GM21447 (cell line): Measurements from ENCODE around the gene TRAF3IP1.
"Not testable (repeated sequence)": the region's sequence is repeated elsewhere in the genome, so short reads cannot be mapped to it uniquely, and the experiment has no call there.

Experiments used
- ATAC-seq: cut with Tn5 transposase; IDR thresholded peaks from one replicate; pipeline ENCODE4 v1.9.1; 2021; ENCODE audit not compliant: unreplicated experiment

The TRAF3IP1 gene

DNA sequence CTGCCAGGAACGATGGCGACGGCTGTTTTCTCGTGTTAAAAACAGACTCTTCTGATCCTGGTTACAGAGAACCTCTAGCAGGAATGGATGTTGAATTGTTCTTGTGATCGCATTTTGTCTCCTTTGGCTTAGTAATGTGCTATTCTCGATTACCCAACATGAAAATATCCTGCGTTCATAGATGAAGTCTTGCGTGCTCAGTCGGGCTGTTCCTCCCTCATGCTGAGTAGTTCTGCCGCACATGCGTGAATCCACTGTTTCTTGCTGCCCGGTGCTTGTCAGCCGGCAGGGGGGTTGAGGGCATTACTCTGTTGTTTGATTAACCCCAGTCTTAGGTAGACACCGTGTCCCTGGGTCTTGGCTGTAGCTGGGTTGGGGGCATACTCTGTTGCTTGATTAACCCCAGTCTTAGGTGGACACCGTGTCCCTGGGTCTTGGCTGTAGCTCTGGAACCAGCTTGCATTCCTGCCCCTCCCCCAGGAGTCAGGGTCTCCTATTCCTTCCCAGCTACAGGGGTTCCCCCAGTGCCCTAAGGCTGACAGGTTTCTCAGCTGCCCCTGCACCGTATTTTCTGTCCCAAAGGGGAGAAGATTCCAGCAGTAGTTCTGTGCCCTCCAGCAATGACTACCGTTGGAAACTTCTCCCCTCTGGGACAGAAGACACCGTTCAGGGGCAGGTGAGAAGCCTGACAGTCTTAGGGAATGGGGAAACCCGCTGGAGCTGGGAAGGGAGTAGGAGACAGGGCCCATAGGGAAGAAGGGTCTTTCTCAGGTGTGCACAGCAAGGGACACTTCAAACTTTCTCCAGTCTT lies 84.3 kb downstream of the TRAF3IP1 start:
- ATAC-seq = no peak

DNA sequence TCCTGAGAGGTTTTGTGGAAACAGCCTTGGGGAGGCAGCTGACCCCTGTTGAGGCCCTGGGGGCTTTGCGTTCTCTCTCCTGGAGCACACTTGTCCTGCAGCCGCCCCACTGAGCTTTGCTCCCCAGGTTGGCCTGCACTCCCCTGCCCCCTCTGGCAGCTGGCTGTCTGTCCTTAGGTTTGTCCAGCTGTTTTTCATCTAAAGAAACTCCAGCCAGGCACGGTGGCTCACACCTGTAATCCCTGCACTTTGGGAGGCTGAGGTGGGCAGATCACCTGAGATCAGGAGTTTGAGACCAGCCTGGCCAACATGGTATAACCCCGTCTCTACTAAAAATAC lies 84.9 kb downstream of the TRAF3IP1 start:
- ATAC-seq = not testable (repeated sequence)

DNA sequence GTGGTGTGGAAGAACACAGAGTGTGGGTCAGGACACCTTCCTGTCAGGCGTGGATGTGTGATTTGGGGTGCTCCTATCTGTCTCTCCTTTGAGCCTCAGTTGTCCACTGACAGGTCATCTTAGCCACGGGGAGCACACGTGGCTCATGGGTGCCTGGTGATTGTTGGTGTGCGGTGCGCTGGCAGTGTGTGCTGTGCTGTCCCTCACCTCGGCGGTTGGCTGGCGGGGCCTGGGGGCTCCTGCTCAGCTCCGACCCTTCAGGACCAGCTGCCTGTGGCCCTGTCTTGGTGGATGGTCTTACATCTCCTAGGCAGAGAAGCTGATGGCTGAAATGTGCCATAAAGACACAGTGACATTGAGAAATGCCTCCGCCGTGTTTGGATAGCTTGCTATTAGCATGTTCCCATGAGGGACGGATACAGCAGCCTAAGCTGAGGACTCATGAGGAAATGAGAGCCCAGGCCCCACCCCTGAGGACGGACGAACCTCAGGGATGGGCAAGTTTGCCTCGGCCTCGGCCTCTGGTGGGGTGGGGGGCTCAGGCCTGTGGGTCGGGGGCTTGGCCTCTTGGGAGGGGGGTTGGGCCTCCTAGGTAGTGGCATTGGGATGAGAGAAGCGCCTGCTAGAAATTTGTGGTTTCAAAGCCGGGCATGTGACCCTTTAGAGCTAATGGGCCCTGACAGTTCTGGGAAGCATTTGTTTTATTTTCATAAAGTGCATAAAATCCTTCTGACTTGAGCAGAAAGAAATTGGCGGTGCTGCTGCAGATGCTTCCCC lies 86.1 kb downstream of the TRAF3IP1 start:
- no peak for ATAC-seq

DNA sequence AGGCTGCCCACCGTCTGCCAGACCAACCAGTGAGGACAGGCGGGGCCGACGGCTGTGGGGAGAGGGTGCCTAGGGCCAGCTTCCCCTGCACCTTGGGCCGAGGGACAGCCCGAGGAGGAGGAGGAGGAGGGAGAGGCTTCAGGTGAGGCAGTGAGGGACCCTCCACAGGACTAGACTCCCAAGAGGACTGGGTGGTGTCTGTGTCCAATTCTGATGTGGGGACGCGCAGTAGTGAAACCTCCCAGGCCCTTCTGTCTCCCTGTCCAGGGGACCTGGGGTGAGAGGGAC lies 86.6 kb downstream of the TRAF3IP1 start:
- no peak for ATAC-seq

DNA sequence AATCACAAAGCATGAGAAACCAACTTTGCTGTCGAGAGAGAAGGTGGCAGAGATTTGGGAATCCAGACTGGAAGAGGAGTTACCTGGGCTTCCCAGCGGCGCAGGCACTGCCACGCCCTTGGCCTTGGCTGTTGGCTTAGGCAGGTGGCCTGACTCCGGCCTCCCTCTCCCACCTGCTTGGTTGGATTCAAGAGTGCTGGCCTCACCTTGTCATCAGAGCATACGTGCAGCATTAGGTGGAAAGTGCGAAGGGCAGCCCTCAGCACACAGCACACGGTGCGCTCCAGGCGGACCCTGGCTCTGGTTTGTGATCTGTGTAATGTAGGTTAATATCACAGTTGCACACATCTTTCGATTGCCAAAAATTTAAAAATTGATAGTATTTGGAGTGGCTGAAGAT lies 87.2 kb downstream of the TRAF3IP1 start:
- no peak for ATAC-seq

DNA sequence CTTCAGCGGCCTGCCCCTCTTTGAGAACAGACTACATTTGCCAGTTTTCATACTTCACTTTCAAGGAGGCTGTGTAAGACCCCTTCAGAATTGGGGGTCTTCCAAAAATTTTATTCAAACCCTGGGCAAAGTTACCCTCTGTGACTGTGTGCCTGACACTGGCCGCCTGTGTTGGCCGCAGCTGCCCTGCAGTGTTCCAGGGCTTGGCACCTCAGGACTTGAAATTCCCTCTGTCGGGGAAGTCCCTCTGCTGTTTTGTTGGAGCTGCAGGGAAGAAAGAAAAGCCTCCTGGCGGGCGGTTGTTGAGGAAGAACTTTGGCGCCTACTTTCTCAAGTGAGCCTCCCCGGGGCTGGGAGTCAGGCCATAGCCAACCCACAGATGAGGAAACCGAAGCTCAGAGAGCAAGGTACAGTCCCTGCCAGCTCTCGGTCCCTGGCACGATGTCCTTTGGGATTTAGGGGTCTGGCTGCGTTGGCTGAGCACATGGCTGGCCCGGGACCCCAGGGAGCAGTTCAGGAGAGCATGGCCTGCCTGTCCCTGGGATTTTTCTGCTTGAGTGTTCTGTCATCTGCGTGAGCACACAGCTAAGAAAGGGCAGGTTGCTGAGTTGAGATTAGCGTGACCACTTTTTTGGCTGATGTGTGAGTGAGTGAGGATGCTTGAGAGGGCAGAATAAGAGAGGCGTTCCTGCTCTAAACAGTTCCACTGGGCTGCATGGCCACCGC lies 88.5 kb downstream of the TRAF3IP1 start:
- no peak for ATAC-seq

DNA sequence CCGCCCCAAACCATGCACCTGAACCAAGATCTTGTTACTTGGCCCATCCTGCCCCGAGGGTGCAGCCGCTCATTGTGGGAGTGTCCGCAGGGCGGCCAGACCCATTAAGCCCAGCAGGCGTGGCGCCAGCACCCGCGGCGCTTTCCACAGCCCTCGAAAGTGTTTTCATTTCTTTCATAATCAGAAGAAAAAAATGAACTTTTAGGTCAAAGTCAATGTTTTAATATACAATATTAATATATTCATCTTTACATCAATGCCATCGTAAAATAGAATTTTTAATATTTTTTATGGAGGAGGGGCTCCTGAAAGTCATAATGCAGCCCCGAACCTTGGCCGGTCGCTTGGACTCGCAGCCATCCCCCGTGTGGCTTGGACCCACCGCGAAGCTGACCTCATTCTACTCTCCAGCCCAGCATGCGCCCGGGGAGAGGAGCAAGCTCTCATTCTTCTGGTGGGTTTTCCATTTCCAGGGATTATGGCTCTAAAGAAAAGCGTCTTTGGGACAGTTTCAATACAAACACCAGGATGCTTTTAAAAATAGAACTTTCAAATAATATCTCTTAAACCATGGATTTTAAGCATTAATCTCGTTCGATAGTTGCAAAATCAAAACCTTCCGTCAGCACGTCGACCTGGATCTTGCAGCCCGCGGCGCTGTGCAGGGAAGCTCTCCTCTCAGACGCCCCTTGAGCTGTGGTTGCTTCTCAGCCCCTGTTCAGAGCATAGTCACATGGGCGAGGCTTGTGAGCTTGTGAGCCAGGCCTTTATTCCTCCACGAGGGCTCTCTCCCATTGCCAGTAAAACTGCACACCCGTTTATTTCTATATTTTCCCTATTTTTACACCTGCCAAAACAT lies 89.3 kb downstream of the TRAF3IP1 start:
- no peak for ATAC-seq

DNA sequence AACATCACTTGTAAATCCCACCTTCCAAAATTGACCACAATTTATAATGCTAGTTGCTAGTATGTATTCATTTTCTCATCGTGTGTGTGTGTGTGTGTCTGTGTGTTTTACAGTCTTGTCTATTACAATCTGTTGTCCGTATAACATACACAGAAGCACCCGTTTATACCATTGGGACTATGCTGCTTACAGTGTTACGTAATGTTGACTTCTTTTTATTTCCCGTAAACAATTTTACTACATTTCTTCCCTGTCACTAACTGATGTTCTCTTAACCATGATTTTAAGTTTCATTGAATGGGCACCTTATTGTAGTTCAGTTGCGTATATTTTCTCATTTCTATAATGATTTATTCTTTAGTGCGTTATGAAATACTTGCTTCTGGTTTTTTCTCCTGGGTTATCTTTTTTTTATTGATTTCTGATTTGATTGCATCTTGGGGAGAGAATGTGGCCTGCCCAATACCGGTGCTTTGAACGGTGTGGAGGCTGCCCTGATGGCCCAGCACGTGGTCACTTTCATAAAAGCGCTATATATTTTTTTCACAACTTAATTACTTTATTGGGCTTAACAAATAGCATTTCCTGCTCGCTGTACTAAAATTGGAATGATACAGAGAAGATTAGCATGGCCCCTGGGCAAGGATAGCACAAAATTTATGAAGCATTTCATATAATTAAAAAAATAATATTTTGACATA lies 91.9 kb downstream of the TRAF3IP1 start:
- no peak for ATAC-seq

DNA sequence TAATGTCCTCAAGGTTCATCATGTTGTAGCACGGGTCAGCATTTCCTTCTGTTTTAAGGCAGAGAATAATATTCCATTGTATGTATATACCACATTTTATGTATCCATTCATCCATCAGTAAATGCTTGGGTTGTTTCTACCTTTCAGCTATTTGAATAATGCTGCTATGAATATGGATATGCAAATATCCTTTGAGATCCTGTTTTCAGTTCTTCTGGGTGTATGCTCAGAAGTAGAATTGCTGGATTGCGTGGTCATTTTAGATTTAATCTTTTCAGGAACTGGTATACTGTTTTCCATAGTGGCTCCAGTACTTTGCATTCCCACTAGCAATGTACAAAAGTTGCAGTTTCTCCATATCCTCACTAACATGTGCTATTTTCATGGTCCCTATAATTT lies 93.0 kb downstream of the TRAF3IP1 start:
- no peak for ATAC-seq

DNA sequence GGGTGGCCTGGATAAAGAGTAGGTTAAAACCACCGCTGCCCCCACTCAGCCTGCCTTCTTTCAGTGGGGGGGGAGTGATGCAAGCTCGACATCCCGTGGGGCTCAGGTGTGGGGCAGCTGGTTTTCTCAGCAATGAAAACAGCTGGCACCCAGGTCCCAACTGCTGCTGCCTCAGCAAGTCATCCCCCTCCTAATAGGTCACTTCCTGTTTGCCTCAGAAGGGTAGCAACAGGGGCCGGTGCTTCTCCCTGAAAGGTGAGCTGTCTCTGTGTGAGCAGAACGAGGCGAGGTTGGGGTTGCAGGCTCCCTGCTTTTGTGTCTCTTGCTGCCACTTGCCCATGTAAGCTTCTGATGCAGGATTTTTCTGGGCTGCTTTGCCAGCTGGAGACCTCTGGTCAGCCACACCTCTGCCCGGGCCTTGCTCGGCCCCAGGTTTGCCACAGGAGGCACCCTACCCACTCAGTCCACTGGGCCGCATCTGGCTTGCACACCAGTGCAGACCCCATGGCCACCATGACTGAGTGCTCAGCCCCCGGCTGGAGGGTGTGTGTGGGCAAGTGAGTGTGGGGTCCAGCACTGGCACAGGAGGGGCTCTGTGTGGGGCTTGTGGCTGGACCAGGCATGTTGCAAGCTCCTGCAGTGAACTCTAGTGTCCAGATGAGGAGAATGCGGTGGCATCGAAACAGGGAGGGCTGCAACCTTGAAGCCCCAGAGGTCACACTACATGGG lies 94.9 kb downstream of the TRAF3IP1 start:
- ATAC-seq = no peak

DNA sequence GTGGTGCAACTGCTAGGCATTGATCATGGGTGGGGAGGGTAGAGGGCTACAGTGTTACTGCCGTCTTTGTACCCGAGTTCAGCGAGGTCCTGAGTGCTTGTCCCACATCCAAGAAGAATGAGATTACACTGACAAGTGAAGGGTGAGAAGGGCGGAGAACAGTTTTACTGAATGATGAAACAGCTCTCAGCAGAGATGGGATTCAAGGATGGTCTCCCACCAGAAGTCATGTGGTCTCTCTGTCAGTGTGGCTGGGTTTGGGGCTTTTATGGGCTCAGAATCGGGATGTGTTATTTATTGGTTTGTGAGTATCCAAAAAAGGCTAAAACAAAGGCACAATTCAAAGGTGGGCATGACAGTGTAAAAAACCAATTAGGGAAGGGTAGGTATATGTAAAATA lies 95.6 kb downstream of the TRAF3IP1 start:
- no peak for ATAC-seq

DNA sequence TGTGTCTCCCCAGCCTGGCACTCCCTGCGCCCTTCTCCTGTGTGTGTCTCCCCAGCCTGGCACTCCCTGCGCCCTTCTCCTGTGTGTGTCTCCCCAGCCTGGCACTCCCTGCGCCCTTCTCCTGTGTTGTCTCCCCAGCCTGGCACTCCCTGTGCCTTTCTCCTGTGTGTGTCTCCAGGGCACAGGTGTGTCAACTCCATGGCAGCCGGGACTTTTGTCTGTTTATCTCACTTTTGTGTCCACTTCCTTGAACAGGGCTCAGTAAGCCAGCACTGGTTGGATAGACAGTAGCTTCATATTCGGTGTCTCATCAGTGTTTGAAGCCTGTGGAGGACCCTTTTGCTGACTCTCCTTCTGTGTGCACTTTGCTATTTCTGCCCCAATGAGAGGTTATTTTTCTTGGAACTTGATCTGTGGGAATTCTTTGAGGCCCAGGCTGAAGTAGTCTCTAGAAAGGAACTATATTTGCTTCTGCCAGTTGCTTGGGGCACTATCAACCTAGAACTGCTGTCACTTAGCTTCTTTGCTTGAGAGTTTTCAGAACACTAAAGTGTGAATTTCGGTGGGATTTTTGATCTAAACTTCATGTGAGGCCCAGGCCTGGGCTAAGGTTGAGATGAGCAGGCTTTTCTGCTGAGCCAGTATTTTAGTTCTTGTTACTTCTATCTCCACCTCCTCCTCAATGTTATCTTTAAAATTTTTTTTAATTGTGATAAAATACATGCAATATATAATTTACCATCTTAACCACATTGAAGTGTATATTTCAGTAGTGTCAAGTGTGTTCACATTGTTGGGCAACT lies 98.1 kb downstream of the TRAF3IP1 start:
- no peak for ATAC-seq

DNA sequence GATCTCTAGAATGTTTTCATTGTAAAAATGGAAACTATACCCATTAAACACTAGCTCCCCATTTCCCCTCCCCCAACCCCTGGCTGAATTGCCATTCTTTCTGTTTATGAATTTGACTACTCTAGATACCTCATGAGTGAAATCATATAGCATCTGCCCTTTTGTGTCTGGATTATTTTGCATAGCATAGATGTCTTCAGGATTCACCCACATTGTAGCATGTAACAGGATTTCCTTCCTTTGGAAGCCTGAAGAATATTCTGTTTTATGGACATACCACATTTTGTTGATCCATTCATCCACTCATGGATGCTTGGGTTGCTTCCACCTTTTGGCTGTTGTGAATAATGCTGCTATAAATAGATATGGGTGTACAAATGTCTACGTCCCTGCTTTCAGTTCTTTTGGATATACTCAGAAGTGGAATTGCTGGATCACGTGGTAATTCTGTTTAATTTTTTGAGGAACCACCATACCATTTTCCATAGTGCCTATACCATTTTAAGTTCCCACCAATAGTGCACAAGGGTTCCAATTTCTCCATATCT lies 98.8 kb downstream of the TRAF3IP1 start:
- no peak for ATAC-seq

DNA sequence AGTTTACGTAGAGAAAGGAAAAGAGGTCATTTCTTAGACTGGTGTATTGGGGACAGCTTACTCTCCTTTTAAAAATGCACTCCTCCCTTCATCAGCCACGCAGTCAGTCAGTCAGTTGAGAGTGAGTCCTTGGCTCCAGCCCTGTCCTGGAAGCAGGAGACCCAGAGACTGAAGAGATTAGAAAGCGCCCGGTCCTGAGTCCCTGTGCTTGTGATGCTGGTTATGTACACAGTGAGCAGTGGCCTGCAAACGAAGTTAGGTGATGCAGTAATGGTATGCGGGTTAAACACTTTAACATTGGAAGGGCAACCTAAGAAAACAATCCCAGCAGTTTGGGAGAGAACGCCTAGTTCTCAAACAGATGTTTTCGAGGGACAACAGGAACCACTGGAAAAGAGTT lies 100.1 kb downstream of the TRAF3IP1 start:
- no peak for ATAC-seq

DNA sequence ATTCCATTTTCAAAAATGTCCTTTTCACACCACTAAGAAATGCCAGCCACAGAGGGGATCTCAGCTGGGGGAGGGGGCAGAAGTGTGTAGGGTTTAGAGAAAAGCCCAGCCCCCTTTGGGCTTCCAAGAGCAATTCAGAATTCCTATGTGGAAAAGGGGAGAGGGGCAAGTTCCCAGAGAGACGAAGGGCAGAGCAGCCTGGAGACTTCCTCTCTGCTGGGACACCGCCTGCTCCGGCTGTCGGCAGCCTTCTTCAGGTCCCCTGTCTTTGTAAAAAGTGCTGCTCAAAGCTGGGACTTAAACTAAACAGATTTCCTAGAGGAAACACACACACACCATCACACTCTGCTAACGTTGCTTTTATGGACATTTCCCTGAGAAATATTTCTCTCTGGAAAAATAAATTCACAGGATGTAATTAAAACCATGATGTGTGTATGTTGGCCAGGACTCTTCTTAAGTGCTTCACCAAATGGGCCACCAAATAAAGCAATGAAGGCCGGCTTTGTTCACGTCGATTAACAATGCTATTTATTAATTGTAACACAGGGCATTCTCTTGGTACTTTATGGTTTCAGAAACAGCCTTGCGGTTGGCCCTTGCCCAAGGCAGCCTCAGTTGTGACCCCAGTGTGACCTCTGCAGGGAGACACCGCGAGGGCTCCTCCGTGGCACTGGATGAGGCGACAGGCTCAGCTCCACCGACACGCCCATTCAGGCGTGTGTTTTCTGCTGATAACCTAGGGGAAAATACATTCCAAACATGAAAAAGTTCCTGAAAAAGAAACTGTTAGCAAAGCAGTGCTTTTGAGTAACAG lies 100.8 kb downstream of the TRAF3IP1 start:
- ATAC-seq = no peak

DNA sequence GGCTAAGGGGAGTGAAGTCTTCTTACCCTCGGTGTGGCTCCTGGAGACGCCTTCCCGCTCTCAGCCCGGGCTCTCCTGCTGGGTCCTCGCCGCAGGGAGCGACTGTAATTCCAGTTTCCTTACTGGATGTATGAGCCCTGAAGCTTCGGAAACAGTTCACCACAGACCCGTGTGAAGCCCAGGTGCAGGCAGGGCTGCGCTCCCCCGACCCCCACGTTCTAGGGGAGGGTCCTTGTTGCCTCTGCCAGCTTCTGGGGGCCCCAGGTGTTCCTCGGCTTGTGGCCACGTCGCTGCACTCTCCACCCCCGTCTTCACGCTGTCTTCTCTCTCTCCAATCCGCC lies 101.3 kb downstream of the TRAF3IP1 start:
- ATAC-seq = no peak

DNA sequence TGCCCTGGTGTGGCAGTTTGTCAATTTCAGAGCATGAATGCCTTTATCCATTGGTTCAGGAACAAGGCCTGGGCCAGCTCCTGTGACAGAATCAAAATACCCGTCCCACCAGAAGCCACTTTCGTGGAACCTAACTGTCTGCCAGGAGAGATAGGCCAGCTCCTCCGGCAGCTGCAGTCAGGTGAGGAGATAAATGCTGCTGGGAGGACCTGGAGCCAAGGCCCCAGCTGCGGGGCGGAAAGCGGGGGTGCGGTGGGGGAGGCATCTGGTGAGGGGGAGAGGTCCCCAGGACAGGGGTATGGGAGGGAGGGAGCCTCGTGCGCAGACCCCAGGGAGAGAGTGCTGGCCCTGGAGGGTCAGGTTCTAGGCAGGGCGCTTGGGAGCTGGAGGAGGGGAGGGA lies 102.0 kb downstream of the TRAF3IP1 start:
- ATAC-seq = no peak

DNA sequence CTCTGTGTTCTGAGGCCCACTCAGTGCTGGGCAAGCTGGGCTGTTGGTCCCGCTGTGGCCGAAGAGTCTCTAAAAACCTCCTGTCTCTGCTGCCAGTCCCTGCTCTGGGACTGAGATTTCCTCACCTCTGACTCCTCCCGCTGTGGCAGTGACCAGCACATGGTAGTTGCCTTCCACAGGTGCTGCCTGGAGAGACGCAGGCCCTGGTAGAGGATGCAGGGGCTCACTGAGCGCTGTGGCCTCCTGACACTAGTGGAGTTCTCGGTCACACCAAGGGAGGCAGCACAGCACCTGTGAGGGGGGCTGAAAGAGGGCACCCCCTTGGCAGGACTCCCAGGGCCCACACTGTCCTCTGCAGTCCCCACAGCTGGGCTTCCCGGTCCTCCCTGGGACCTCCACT lies 102.6 kb downstream of the TRAF3IP1 start:
- no peak for ATAC-seq
